ENCODE measurements around the gene SEPTIN11.

SEPTIN11 gene

DNA sequence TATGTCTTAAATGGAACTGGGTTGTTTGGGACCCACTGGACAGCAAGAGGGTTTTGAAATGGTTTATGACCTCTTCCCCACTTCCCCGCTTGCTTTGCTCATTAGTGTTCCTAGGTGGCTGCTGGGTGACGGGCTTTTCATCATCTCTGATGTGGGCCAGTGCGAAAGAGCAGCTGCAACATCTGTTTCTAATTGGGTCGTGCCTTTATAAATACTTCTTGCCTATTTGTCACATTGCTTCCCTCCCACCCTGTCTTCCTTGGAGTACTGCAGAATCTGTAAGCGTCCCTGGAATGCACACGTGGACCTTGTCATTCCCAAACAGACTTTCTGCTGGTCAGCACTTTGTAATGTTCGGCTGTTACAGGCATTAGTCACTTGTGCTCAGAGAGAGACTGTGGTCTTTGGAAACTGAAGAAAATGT lies 35.2 kb downstream of the SEPTIN11 start:
- peak overlapping the region; percentile 22 for H3K4me3 ChIP-seq (replicated peaks; ENCODE audit: low read depth, low read length)
- DNase-seq (ENCODE audit: low read depth): peak; percentile 98
- TF ChIP-seq, protein P1, sequence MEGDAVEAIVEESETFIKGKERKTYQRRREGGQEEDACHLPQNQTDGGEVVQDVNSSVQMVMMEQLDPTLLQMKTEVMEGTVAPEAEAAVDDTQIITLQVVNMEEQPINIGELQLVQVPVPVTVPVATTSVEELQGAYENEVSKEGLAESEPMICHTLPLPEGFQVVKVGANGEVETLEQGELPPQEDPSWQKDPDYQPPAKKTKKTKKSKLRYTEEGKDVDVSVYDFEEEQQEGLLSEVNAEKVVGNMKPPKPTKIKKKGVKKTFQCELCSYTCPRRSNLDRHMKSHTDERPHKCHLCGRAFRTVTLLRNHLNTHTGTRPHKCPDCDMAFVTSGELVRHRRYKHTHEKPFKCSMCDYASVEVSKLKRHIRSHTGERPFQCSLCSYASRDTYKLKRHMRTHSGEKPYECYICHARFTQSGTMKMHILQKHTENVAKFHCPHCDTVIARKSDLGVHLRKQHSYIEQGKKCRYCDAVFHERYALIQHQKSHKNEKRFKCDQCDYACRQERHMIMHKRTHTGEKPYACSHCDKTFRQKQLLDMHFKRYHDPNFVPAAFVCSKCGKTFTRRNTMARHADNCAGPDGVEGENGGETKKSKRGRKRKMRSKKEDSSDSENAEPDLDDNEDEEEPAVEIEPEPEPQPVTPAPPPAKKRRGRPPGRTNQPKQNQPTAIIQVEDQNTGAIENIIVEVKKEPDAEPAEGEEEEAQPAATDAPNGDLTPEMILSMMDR (IDR thresholded peaks at IDR 0.05; ENCODE audit: low read length, missing control alignments): no peak

- peak overlapping the region; percentile 40 for H3K4me3 ChIP-seq (replicated peaks; ENCODE audit: low read depth, low read length)
- TF ChIP-seq, protein P1 (IDR thresholded peaks at IDR 0.05; ENCODE audit: low read length, missing control alignments): peak; percentile 22
- DNase-seq (ENCODE audit: low read depth): peak; percentile 95
Observed at GRCh38 chr4:76987153-76987591, 37.6 kb downstream of the SEPTIN11 start.

DNA sequence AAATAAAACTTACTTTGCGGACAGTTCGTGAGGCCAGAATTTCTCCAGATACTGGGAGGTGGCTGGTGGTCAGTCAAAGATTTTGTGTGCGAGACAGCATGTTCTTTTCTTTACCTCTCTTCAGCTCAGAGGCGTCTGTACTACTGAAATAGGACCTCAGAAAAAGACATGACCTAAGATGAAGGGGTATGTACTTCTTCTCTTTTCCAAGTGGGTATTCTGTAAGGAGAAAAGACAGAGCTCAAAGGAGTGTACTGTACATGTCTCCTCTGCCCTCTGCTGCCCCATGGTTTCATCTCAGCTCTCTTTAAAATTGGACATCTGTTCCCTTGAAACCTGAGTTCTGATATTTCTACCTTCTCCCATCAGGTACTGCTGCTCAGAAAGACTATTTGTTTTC lies 38.1 kb downstream of the SEPTIN11 start:
- peak overlapping the region; percentile 40 for H3K4me3 ChIP-seq (replicated peaks; ENCODE audit: low read depth, low read length)
- TF ChIP-seq, protein P1 (IDR thresholded peaks at IDR 0.05; ENCODE audit: low read length, missing control alignments): peak; percentile 7
- no peak for DNase-seq (ENCODE audit: low read depth)

DNA sequence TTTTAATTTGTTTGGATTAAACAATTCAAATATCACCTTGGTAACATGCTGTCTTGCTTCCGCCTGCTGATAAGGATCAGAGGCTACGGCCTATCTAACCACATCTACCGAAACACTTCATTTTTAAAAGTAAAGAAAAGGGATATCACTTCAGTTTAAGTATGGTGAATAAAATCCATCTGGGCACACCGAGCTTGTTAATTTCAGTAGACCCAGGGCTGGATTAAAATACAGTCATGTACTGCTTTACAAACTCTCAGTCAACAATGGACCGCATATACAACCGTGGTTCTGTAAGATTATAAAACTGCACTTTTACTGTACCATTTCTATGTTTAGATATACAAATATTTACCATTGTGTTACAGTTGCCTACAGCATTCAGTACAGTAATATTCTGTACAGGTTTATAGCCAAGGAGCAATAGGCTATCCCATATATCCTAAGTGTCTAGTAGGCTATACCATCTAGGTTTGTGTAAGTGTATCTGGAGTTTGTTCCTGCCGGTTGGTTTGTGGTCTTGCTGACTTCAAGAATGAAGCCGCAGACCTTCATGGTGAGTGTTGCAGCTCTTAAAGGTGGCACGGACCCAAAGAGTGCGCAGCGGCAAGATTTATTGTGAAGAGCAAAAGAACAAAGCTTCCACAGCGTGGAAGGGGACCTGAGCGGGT lies 40.0 kb downstream of the SEPTIN11 start:
- TF ChIP-seq, protein P1 (IDR thresholded peaks at IDR 0.05; ENCODE audit: low read length, missing control alignments): no peak
- H3K4me3 ChIP-seq (replicated peaks; ENCODE audit: low read depth, low read length): no peak overlapping the region
- no peak for DNase-seq (ENCODE audit: low read depth)

- H3K4me3 ChIP-seq (replicated peaks; ENCODE audit: low read depth, low read length): no peak overlapping the region
Observed at GRCh38 chr4:76990288-76991080, 40.9 kb downstream of the SEPTIN11 start.

GRCh38 chr4:76991161-76991660 lies 41.7 kb downstream of the SEPTIN11 start:
- no peak overlapping the region for H3K4me3 ChIP-seq (replicated peaks; ENCODE audit: low read depth, low read length)
- no peak for DNase-seq (ENCODE audit: low read depth)
- TF ChIP-seq, protein P1 (IDR thresholded peaks at IDR 0.05; ENCODE audit: low read length, missing control alignments): no peak

More at GRCh38 chr4:76990288-76991080, 40.9 kb downstream of the SEPTIN11 start:
- peak; percentile 76 for DNase-seq (ENCODE audit: low read depth)
- TF ChIP-seq, protein P1 (IDR thresholded peaks at IDR 0.05; ENCODE audit: low read length, missing control alignments): no peak

All from fibroblast of pulmonary artery (primary cell).